Activated T-helper 2 cell treated with anti-CD3 and anti-CD28 coated beads, Interferon-gamma antibody, Interleukin-2, Interleukin-4, amounts not matched to agents 10 μg/mL and 5 μg/mL and 100 μg/mL, durations not matched to agents 14 hours and 24 hours and 36 hours (primary cell): ENCODE data around the gene PLEKHG3. TPM values are rescaled to one million over a fixed set of nuclear protein-coding genes. Genes with fewer than 3 reads are reported as not detected.

Experiments used
- DNase-seq: peaks from one replicate; pipeline ENCODE4 v3.0.0; 2021; ENCODE audit warnings: low spot score
- H3K27ac Mint-ChIP-seq: one replicate; pipeline ENCODE4 v1.8.0; 2021; ENCODE audit warnings: mixed read lengths
- H3K27me3 Mint-ChIP-seq: one replicate; pipeline ENCODE4 v1.8.0; 2021; ENCODE audit warnings: low read depth, mixed read lengths
- H3K36me3 Mint-ChIP-seq: one replicate; pipeline ENCODE4 v1.8.0; 2021; ENCODE audit warnings: low read depth, mixed read lengths
- H3K4me1 Mint-ChIP-seq: one replicate; pipeline ENCODE4 v1.8.0; 2021; ENCODE audit warnings: low read depth, mixed read lengths
- H3K4me3 Mint-ChIP-seq: one replicate; pipeline ENCODE4 v1.8.0; 2021; ENCODE audit warnings: low read depth, mild to moderate bottlenecking, moderate library complexity, mixed read lengths
- H3K9me3 Mint-ChIP-seq: one replicate; pipeline ENCODE4 v1.8.0; 2021; ENCODE audit warnings: mixed read lengths
- intact Hi-C: fragments of 100-400 bp; cut with micrococcal nuclease; formaldehyde crosslinking; loops from one replicate; pipeline ENCODE4 v1.15.1; 2023
- total RNA-seq: library from RNA; stranded (reverse); gene quantifications from 2 replicates; pipeline ENCODE4 v1.2.3, GENCODE V29; 2022

Gene PLEKHG3
- total RNA-seq, 1 donor from 2014 or later: 1.9 TPM

DNA sequence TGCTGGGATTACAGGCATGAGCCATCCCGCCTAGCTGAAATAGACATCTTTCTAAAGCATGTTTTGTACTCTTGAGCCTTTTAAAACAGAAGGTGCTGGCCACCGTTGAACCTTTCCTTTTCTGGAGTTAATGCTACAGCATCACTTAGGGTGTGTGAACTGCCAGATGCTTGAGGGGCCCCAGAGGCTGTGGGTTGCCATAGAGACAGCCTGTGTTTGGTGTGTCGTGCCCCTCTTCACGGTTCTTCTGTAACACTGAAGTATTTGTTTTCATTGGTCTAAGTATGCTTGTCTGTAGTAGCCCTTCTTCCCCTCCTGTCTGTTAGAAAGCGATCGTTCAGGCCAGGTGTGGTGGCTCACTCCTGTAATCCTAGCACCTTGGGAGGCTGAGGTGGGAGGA is 30.8 kb downstream of the PLEKHG3 start:
- DNase-seq: no peak
- Mint-ChIP-seq H3K36me3 (no peaks in the 10 kb centered on the region), H3K4me1 (peaks cover 13% of the 10 kb centered on the region), H3K27ac (no peak overlapping the region), H3K27me3 (no peaks in the 10 kb centered on the region), H3K9me3 (no peaks in the 10 kb centered on the region), H3K4me3 (no peak overlapping the region)
- intact Hi-C loops: no loop called here

DNA sequence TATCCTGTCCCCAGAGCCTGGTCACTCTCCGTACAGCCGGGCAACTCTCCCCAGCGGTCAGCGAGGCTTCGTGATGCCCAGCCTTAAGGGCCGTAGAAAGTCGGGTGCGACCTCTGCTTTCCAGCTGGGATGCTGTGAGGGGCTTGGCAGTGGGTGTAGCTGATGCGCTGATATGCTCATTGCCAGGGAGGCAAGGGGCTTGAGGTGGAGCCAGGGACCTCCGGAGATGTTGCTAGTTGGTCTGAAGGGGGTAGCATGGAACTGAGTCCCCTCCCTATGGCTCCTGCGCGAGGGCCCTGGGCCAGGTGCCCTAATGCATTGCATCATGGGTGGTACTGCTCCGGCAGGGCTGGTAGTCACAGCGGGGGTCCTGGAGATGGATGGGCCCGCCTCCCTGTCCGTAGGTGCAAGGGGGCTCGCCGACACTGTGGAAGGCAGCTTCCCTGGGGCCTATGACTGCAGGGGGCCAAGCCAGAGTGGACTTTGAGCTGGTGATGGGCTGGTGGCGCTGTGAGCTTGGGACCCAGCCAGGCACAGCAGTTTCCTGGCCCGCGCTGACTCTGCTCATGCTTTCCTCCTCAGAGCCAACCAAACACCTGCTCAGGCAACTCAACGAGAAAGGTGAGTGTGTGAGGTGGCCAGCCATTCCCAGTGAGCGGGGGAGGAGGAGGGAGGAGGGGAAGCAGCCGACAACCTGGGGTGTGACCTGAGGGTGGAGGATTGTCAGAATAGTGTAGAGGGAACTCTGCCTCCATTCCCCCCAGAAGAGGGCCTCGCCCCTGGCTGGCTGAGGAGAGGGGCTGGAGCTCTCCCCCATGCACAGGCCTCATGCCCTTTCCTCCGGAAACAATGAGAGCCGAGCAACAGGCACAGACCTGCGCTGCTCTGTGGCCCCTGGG is 32.3 kb downstream of the PLEKHG3 start:
- intact Hi-C loops: no loop called here
- H3K4me3 Mint-ChIP-seq: no peak overlapping the region
- H3K4me1 Mint-ChIP-seq: peaks cover 7% of the 10 kb centered on the region
- no peaks in the 10 kb centered on the region for H3K27me3 Mint-ChIP-seq
- H3K27ac Mint-ChIP-seq: no peak overlapping the region
- no peak for DNase-seq
- H3K9me3 Mint-ChIP-seq: no peaks in the 10 kb centered on the region
- H3K36me3 Mint-ChIP-seq: no peaks in the 10 kb centered on the region

DNA sequence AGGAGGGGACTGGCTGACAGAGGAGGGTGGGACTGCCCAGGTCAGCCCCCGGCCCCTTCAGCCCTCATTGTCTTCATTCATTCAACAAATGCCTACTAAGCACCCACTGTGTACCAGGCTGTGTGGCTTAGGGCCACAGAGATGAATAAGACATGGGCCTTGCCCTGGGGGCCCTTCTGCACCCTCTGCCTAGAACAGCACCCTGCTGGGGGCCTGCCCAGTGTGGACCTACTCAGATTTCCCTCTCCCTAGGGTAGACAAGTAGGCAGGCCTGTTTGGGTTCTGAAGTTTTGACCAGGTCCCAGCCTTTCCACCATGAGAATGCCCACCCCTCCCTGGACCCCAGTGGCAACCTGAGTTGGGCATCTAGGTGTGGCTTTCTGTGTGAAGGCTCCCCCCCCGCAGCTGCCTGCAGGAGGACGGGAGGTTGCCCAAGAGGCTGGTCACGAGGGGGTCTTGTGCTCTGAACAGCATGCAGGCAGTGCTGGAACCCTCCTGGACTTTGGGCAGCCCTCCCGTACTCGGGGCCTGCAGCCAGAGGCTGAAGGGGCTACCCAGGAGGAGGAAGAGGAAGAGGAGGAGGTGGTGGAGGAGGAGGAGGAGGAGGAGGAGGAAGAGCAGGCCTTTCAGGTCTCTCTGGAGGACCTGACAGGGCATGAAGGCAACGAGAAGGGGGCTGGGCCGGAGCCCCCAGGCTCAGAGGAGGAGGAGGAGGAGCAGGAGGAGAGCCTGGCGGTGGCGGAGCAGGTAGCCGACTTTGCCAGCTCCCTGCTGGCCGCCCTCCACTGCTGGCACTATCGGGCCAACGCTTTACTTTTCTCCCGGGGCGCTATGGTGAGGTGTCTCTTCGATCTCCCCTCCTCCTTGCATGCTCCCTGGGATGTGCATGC is 33.4 kb downstream of the PLEKHG3 start:
- Mint-ChIP-seq H3K27ac (no peak overlapping the region), H3K9me3 (no peaks in the 10 kb centered on the region), H3K36me3 (no peaks in the 10 kb centered on the region), H3K4me3 (no peak overlapping the region), H3K27me3 (no peaks in the 10 kb centered on the region), H3K4me1 (peaks cover 7% of the 10 kb centered on the region)
- DNase-seq: no peak
- intact Hi-C loops: no loop called here

DNA sequence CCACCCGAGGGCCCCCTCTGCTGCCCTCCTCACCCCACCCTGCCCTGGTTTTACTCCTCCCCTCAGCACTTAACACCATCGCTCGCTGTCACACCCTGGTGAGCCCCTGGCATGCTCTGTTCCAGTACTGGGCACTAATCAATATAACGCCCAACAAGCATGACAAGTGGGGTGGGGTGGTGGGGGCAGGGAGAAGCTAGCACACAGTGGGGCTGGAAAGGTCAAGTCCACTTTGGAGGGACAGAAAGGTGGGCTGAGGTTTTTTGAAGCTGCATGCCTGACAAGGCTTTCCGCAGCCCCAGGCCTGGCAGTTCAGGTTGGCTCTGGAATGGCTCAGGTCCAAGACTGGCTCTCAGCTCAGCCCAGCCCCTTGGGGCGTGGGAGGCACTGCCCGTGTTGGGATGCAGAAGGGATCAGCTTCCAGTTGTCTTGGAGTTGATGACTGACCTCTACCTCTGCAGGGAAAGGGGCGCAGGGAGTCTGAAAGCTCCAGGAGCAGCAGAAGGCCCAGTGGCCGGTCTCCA is 34.1 kb downstream of the PLEKHG3 start:
- Mint-ChIP-seq H3K4me3 (no peak overlapping the region), H3K4me1 (peaks cover 7% of the 10 kb centered on the region), H3K27ac (no peak overlapping the region), H3K9me3 (no peaks in the 10 kb centered on the region), H3K36me3 (no peaks in the 10 kb centered on the region), H3K27me3 (no peaks in the 10 kb centered on the region)
- intact Hi-C loops: no loop called here
- DNase-seq: no peak

DNA sequence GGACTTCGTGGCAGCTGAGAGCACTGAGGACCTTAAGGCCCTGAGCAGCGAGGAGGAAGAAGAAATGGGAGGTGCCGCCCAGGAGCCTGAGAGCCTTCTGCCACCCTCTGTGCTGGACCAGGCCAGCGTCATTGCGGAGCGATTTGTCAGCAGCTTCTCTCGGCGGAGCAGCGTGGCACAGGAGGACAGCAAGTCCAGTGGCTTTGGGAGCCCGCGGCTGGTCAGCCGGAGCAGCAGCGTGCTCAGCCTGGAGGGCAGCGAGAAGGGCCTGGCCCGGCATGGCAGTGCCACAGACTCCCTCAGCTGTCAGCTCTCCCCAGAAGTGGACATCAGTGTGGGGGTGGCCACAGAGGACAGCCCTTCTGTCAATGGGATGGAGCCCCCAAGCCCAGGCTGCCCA is 37.0 kb downstream of the PLEKHG3 start:
- H3K36me3 Mint-ChIP-seq: peaks cover 4% of the 10 kb centered on the region
- no peaks in the 10 kb centered on the region for H3K27me3 Mint-ChIP-seq
- no peaks in the 10 kb centered on the region for H3K9me3 Mint-ChIP-seq
- H3K27ac Mint-ChIP-seq: no peak overlapping the region
- intact Hi-C loops: no loop called here
- peaks cover 4% of the 10 kb centered on the region for H3K4me1 Mint-ChIP-seq
- H3K4me3 Mint-ChIP-seq: no peak overlapping the region
- DNase-seq: no peak

DNA sequence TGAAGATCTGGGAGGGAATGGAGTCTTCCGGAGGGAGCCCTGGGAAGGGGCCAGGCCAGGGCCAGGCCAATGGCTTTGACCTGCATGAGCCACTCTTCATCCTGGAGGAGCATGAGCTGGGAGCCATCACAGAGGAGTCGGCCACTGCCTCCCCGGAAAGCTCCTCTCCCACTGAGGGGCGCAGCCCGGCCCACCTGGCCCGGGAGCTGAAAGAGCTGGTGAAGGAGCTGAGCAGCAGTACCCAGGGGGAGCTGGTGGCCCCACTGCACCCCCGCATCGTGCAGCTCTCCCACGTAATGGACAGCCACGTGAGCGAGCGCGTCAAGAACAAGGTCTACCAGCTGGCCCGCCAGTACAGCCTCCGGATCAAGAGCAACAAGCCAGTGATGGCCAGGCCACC is 37.7 kb downstream of the PLEKHG3 start:
- no peaks in the 10 kb centered on the region for H3K27me3 Mint-ChIP-seq
- H3K9me3 Mint-ChIP-seq: no peaks in the 10 kb centered on the region
- intact Hi-C loops: no loop called here
- H3K27ac Mint-ChIP-seq: no peak overlapping the region
- DNase-seq: no peak
- H3K4me1 Mint-ChIP-seq: peaks cover 4% of the 10 kb centered on the region
- no peak overlapping the region for H3K4me3 Mint-ChIP-seq
- H3K36me3 Mint-ChIP-seq: peaks cover 4% of the 10 kb centered on the region

DNA sequence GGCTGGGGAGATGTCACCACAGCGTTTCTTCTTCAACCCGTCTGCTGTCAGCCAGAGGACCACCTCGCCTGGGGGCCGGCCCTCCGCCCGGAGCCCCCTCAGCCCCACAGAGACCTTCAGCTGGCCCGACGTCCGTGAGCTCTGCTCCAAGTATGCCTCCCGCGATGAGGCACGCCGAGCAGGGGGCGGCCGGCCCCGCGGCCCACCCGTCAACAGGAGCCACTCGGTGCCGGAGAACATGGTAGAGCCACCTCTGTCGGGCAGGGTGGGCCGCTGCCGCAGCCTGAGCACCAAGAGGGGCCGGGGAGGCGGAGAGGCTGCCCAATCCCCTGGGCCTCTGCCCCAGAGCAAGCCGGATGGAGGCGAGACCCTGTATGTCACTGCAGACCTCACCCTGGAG is 38.8 kb downstream of the PLEKHG3 start:
- Mint-ChIP-seq H3K36me3 (peaks cover 4% of the 10 kb centered on the region), H3K27ac (no peak overlapping the region), H3K4me3 (no peak overlapping the region), H3K9me3 (no peaks in the 10 kb centered on the region), H3K27me3 (no peaks in the 10 kb centered on the region), H3K4me1 (peaks cover 4% of the 10 kb centered on the region)
- DNase-seq: no peak
- intact Hi-C loops: no loop called here

DNA sequence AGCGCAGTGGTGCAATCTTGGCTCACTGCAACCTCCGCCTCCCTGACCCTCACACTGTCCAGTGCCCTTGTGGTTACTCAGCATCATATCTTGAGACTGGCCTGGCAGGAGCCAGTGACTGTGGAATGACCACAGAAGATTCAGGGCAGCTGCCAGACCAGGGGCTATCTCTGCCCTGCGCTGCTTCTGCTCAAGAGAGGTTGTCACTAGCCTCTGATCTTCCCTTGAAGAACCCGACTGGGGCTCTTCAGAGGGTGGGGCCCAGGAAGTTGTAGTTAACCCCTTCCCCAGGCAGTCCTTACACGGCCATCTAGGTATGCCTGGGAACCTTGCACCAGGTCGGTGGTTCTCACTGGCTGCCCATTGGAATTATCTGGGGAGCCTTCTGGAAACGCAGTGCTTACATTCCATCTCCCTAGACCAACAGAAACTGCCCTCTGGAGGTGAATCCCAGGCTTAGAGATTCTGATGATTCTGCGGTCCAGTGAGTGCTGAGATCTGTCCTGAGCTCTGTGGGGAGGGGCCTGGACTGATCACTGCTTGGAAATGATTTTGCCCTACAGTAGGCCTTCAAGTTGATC is 41.4 kb downstream of the PLEKHG3 start:
- no peak for DNase-seq
- Mint-ChIP-seq H3K27ac (no peak overlapping the region), H3K4me3 (no peak overlapping the region), H3K9me3 (no peaks in the 10 kb centered on the region), H3K27me3 (no peaks in the 10 kb centered on the region), H3K4me1 (peaks cover 4% of the 10 kb centered on the region), H3K36me3 (peaks cover 4% of the 10 kb centered on the region)
- intact Hi-C loops: no loop called here

DNA sequence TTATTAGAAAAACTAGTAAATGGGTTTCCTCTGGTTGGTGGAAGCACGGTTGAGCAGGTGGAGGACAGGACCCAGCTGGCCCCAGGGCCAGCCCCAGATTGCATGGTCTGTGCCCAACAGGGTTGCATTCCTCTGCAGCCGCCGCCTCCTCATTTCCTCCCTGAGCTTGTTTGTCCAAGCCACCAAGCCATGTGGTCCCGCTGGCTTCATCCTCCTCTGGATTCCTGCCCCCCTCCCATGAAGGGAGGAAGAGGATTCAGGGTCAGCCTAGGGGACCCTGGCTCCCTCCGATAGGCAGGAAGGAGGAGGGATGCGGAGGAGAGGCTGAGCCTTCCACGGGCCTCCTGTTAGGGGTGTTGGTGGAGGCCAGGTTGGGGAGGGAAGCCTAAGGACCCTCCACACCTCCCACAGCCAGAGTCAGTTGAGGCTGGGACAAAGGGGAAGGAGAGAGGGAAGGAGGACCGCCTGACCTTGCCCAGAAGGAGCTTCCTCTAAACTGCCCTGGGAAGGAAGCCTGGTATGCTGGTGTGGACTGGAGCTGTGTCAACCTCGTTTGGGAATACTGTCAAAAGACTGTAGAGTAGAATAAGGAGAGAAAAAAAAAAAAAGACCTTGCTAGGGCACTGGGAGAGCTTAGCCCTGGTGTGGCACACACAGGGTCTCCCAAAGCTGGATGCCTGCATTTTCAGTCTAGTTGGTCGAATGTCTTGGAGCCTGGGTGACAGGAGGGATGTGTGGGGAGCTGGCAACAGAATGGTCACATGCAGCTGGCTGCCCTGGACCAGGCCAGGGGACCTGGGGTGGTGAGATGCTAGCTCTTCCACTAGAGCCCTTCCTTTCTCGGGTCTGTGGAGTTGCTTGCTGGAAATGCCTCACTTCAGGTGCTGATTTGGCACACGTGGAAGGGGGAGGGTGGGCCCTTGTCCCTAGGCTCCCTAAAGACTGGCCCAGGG is 42.4 kb downstream of the PLEKHG3 start:
- no peak for DNase-seq
- Mint-ChIP-seq H3K4me1 (peaks cover 4% of the 10 kb centered on the region), H3K4me3 (no peak overlapping the region), H3K27ac (no peak overlapping the region), H3K9me3 (no peaks in the 10 kb centered on the region), H3K27me3 (no peaks in the 10 kb centered on the region), H3K36me3 (peaks cover 4% of the 10 kb centered on the region)
- intact Hi-C loops: no loop called here

DNA sequence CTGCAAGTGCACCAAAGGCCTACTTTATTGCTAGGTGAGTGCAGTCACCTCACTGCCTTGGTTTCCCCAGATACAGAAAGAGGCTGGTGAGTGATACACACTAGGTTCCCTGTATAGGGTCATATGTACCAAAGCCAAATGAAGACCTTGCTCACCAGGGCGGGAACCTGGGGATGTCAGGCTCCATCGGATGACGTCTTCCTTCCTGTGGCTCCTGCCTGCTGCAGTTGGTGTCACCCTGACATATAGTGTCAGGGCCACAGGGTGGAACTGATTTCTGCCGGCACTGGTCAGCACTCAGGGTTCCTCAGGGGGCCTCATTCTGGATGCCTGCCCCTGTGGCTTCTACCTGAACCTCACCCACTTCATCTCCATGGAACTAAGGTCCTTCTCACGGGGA is 43.1 kb downstream of the PLEKHG3 start:
- Mint-ChIP-seq H3K27ac (no peak overlapping the region), H3K4me1 (peaks cover 4% of the 10 kb centered on the region), H3K27me3 (no peaks in the 10 kb centered on the region)

DNA sequence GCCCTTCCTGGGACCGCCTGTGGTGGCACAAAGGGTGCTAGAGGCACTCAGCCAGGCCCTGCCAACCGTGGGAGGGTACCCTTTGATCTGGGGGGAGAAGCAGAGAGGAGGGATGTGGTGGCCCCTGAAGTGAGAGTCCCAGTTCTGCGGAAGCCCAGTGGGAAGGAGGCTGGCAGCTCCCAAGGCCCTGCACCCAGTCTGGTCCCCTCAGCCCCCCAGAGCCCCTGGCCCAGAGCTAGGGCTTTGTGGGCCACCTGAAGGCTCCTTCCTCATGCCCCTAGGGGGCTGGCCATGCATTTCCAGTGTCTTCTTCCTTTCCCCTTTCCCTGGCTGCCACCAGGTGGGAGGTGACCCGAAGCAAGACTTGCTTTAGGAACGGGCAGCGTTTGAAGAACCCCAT is 44.3 kb downstream of the PLEKHG3 start:
- H3K9me3 Mint-ChIP-seq: no peaks in the 10 kb centered on the region
- intact Hi-C loops: no loop called here
- H3K27me3 Mint-ChIP-seq: no peaks in the 10 kb centered on the region
- H3K4me3 Mint-ChIP-seq: no peak overlapping the region
- no peak for DNase-seq
- H3K27ac Mint-ChIP-seq: no peak overlapping the region
- H3K36me3 Mint-ChIP-seq: peaks cover 4% of the 10 kb centered on the region
- H3K4me1 Mint-ChIP-seq: peaks cover 4% of the 10 kb centered on the region

More for the DNA sequence above, 43.1 kb downstream of the PLEKHG3 start:
- no peaks in the 10 kb centered on the region for H3K9me3 Mint-ChIP-seq
- no peak for DNase-seq
- H3K36me3 Mint-ChIP-seq: peaks cover 4% of the 10 kb centered on the region
- H3K4me3 Mint-ChIP-seq: no peak overlapping the region
- intact Hi-C loops: no loop called here
